Endothelial cell of umbilical vein (primary cell): ENCODE data around the gene CDC42BPB.

ENCODE experiments used
- CTCF ChIP-seq, 2 donors: IDR thresholded peaks; 1 replicate in 1 of 2; 2 replicates in 1 of 2; pipeline ENCODE4 v1.5.1; 2011; ENCODE audit warnings: low read length in 2 of 2, mild to moderate bottlenecking in 2 of 2, moderate library complexity in 2 of 2, control low read depth in 1 of 2, inconsistent platforms in 1 of 2, low read depth in 1 of 2; ENCODE audit not compliant: insufficient read depth in 1 of 2; ENCODE audit errors: extremely low read depth in 1 of 2
- EZH2 ChIP-seq: IDR thresholded peaks from 2 replicates; pipeline ENCODE4 v1.6.1; 2012; ENCODE audit warnings: borderline replicate concordance, low read depth, mild to moderate bottlenecking, moderate library complexity, low read length, inconsistent platforms; ENCODE audit not compliant: severe bottlenecking
- FOS ChIP-seq: IDR thresholded peaks from 2 replicates; pipeline ENCODE4 v1.6.1; 2011; ENCODE audit warnings: mild to moderate bottlenecking, low read length, moderate library complexity, borderline replicate concordance; ENCODE audit not compliant: insufficient read depth
- GATA2 ChIP-seq: IDR thresholded peaks from 2 replicates; pipeline ENCODE4 v1.7.0; 2011; ENCODE audit warnings: low read depth, mild to moderate bottlenecking, moderate library complexity, mixed read lengths, low read length; ENCODE audit not compliant: insufficient read length, insufficient read depth
- JUN ChIP-seq: IDR thresholded peaks from 2 replicates; pipeline ENCODE4 v1.6.1; 2011; ENCODE audit warnings: borderline replicate concordance, low read depth; ENCODE audit not compliant: insufficient read length, insufficient read depth
- MAX ChIP-seq: IDR thresholded peaks from 2 replicates; pipeline ENCODE4 v1.6.1; 2011; ENCODE audit not compliant: insufficient read depth, insufficient read length
- MYC ChIP-seq: IDR thresholded peaks from one replicate; pipeline ENCODE4 v1.6.1; 2011; ENCODE audit warnings: mild to moderate bottlenecking, low read depth, low read length
- POLR2A ChIP-seq: IDR thresholded peaks from 2 replicates; pipeline ENCODE4 v1.6.1; 2012; ENCODE audit warnings: low read depth, mild to moderate bottlenecking, control low read depth, low read length
- POLR2AphosphoS5 ChIP-seq: IDR thresholded peaks from 2 replicates; pipeline ENCODE4 v1.6.1; 2012; ENCODE audit warnings: low read depth, mild to moderate bottlenecking, control low read depth, low read length, moderate library complexity; ENCODE audit not compliant: insufficient read depth

- no peak for TF ChIP-seq MYC
- no peak for TF ChIP-seq CTCF (IDR thresholded peaks at IDR 0.05; ENCODE audit: extremely low read depth in 1 of 2, insufficient read depth in 1 of 2, low read depth in 1 of 2, low read length in 2 of 2)
- TF ChIP-seq POLR2A = no peak
- no peak for TF ChIP-seq POLR2AphosphoS5
- no peak for TF ChIP-seq EZH2
- no peak for TF ChIP-seq MAX
- no peak for TF ChIP-seq JUN
- TF ChIP-seq FOS = no peak
- no peak for TF ChIP-seq GATA2
Observed at GRCh38 chr14:103100281-103101121, 43.2 kb upstream of the CDC42BPB start.
